ENCODE measurements around the gene PCSK1. TPM values are rescaled to one million over a fixed set of nuclear protein-coding genes. Genes with fewer than 3 reads are reported as not detected.
"Not testable (repeated sequence)": the region's sequence is repeated elsewhere in the genome, so short reads cannot be mapped to it uniquely, and the experiment has no call there.

The PCSK1 gene
- total RNA-seq, 1 experiment from 2014 or later, result not detected

GRCh38 chr5:96432216-96433065 is 607 bp downstream of the PCSK1 start:
- in situ Hi-C loops (cut with HindIII; ENCODE audit: low pct_unique_long_range_greater_than_20kb, low sequenced_read_pairs), result no loop called here
- no peak for DNase-seq (ENCODE audit: low read depth)

- in situ Hi-C loops (cut with HindIII; ENCODE audit: low pct_unique_long_range_greater_than_20kb, low sequenced_read_pairs), result no loop called here
- DNase-seq (ENCODE audit: low read depth), result no peak
These were observed 1.5 kb downstream of the PCSK1 start for GRCh38 chr5:96431376-96432187.

- in situ Hi-C loops (cut with HindIII; ENCODE audit: low pct_unique_long_range_greater_than_20kb, low sequenced_read_pairs), result no loop called here
- no peak for DNase-seq (ENCODE audit: low read depth)
These were observed 5.2 kb downstream of the PCSK1 start for GRCh38 chr5:96427824-96428223.

GRCh38 chr5:96426831-96427230 is 6.2 kb downstream of the PCSK1 start:
- in situ Hi-C loops (cut with HindIII; ENCODE audit: low pct_unique_long_range_greater_than_20kb, low sequenced_read_pairs), result no loop called here
- DNase-seq (ENCODE audit: low read depth), result no peak

- in situ Hi-C loops (cut with HindIII; ENCODE audit: low pct_unique_long_range_greater_than_20kb, low sequenced_read_pairs), result no loop called here
- no peak for DNase-seq (ENCODE audit: low read depth)
These were observed 7.6 kb downstream of the PCSK1 start for GRCh38 chr5:96425443-96425842.

- in situ Hi-C loops (cut with HindIII; ENCODE audit: low pct_unique_long_range_greater_than_20kb, low sequenced_read_pairs), result no loop called here
- DNase-seq (ENCODE audit: low read depth), result no peak
These were observed 17.2 kb downstream of the PCSK1 start for GRCh38 chr5:96415897-96416296.

GRCh38 chr5:96412868-96413449 is 20.1 kb downstream of the PCSK1 start:
- in situ Hi-C loops (cut with HindIII; ENCODE audit: low pct_unique_long_range_greater_than_20kb, low sequenced_read_pairs), result no loop called here
- no peak for DNase-seq (ENCODE audit: low read depth)

- in situ Hi-C loops (cut with HindIII; ENCODE audit: low pct_unique_long_range_greater_than_20kb, low sequenced_read_pairs), result no loop called here
- no peak for DNase-seq (ENCODE audit: low read depth)
These were observed 23.0 kb downstream of the PCSK1 start for GRCh38 chr5:96410013-96410412.

- in situ Hi-C loops (cut with HindIII; ENCODE audit: low pct_unique_long_range_greater_than_20kb, low sequenced_read_pairs), result no loop called here
- no peak for DNase-seq (ENCODE audit: low read depth)
These were observed 24.1 kb downstream of the PCSK1 start for GRCh38 chr5:96408841-96409538.

- in situ Hi-C loops (cut with HindIII; ENCODE audit: low pct_unique_long_range_greater_than_20kb, low sequenced_read_pairs), result no loop called here
- DNase-seq (ENCODE audit: low read depth), result no peak
These were observed 24.8 kb downstream of the PCSK1 start for GRCh38 chr5:96408210-96408777.

- in situ Hi-C loops (cut with HindIII; ENCODE audit: low pct_unique_long_range_greater_than_20kb, low sequenced_read_pairs), result no loop called here
- no peak for DNase-seq (ENCODE audit: low read depth)
These were observed 25.6 kb downstream of the PCSK1 start for GRCh38 chr5:96407436-96407835.

- in situ Hi-C loops (cut with HindIII; ENCODE audit: low pct_unique_long_range_greater_than_20kb, low sequenced_read_pairs), result no loop called here
- DNase-seq (ENCODE audit: low read depth), result no peak
These were observed 28.7 kb downstream of the PCSK1 start for GRCh38 chr5:96404191-96404867.

GRCh38 chr5:96402500-96402899 is 30.5 kb downstream of the PCSK1 start:
- in situ Hi-C loops (cut with HindIII; ENCODE audit: low pct_unique_long_range_greater_than_20kb, low sequenced_read_pairs), result no loop called here
- DNase-seq (ENCODE audit: low read depth), result no peak

- no peak for DNase-seq (ENCODE audit: low read depth)
- in situ Hi-C loops (cut with HindIII; ENCODE audit: low pct_unique_long_range_greater_than_20kb, low sequenced_read_pairs), result no loop called here
These were observed 36.2 kb downstream of the PCSK1 start for GRCh38 chr5:96396878-96397277.

GRCh38 chr5:96395295-96395694 is 37.8 kb downstream of the PCSK1 start:
- DNase-seq (ENCODE audit: low read depth); in situ Hi-C loops (cut with HindIII; ENCODE audit: low pct_unique_long_range_greater_than_20kb, low sequenced_read_pairs): not testable (repeated sequence)

- in situ Hi-C loops (cut with HindIII; ENCODE audit: low pct_unique_long_range_greater_than_20kb, low sequenced_read_pairs), result no loop called here
- no peak for DNase-seq (ENCODE audit: low read depth)
These were observed 41.1 kb downstream of the PCSK1 start for GRCh38 chr5:96391921-96392320.

GRCh38 chr5:96388176-96388575 is 44.9 kb downstream of the PCSK1 start:
- DNase-seq (ENCODE audit: low read depth), result no peak
- in situ Hi-C loops (cut with HindIII; ENCODE audit: low pct_unique_long_range_greater_than_20kb, low sequenced_read_pairs), result no loop called here

- DNase-seq (ENCODE audit: low read depth), result no peak
- in situ Hi-C loops (cut with HindIII; ENCODE audit: low pct_unique_long_range_greater_than_20kb, low sequenced_read_pairs), result no loop called here
These were observed 45.4 kb downstream of the PCSK1 start for GRCh38 chr5:96387616-96388015.
